ENCODE results near the gene CRABP1. TPM values are rescaled to one million over a fixed set of nuclear protein-coding genes. Genes with fewer than 3 reads are reported as not detected.

The CRABP1 gene
- total RNA-seq, 2 experiments from 2014 or later: not detected

DNA sequence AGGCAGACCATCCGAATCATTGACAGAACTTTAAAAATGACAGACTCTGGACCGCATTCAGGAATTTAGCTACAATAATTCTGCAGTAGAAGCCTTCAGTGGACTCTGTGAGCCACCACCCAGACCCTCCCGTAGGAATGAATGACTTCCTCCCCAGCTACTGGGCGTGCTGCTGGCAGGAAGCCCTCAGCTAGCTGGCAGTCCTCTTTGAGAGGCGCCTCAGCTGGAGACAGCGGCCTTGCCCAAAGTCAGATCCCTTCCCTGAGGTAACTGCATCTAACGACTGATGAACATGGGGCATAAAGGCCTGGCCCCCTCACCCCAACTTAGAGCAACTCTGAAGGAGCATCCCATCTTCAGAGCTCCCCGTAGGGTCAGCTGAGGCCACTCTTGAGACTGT lies 25.8 kb downstream of the CRABP1 start:
- no TSS peak for BruUV-seq (replicated peaks)
- POLR2A ChIA-PET: no interaction called here
- TF ChIP-seq, protein P1, sequence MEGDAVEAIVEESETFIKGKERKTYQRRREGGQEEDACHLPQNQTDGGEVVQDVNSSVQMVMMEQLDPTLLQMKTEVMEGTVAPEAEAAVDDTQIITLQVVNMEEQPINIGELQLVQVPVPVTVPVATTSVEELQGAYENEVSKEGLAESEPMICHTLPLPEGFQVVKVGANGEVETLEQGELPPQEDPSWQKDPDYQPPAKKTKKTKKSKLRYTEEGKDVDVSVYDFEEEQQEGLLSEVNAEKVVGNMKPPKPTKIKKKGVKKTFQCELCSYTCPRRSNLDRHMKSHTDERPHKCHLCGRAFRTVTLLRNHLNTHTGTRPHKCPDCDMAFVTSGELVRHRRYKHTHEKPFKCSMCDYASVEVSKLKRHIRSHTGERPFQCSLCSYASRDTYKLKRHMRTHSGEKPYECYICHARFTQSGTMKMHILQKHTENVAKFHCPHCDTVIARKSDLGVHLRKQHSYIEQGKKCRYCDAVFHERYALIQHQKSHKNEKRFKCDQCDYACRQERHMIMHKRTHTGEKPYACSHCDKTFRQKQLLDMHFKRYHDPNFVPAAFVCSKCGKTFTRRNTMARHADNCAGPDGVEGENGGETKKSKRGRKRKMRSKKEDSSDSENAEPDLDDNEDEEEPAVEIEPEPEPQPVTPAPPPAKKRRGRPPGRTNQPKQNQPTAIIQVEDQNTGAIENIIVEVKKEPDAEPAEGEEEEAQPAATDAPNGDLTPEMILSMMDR (conservative IDR thresholded peaks at IDR 0.05; ENCODE audit: low read length): no peak
- no peak for TF ChIP-seq EZH2phosphoT487 (IDR thresholded peaks at IDR 0.05; ENCODE audit: borderline replicate concordance, low read depth, low read length)
- Histone ChIP-seq H3K9me2 (ENCODE audit: insufficient read depth, low read length) (no peaks in the 10 kb centered on the region), H3K4me1 (ENCODE audit: insufficient read depth, low read length, poor library complexity, severe bottlenecking) (no peaks in the 10 kb centered on the region), H3K4me3 (ENCODE audit: low read depth, low read length, poor library complexity, severe bottlenecking) (no peak overlapping the region), H2AFZ (ENCODE audit: low read length) (no peak overlapping the region), H3K27ac (ENCODE audit: low read depth, low read length, poor library complexity, severe bottlenecking) (no peak overlapping the region), H3K79me2 (ENCODE audit: insufficient read depth, low read depth, low read length) (no peaks in the 10 kb centered on the region), H3K9me3 (ENCODE audit: low read length) (no peaks in the 10 kb centered on the region), H4K20me1 (ENCODE audit: insufficient read depth, low read length) (no peaks in the 10 kb centered on the region), H3K36me3 (ENCODE audit: insufficient read depth, low read length) (no peaks in the 10 kb centered on the region), H3K4me2 (ENCODE audit: low read length) (no peak overlapping the region)
- CTCF ChIA-PET (ENCODE audit: unreplicated experiment): no interaction called here
- DNase-seq (ENCODE audit: low spot score): no peak
- intact Hi-C loops (cut with micrococcal nuclease; ENCODE audit: unreplicated experiment): no loop called here

DNA sequence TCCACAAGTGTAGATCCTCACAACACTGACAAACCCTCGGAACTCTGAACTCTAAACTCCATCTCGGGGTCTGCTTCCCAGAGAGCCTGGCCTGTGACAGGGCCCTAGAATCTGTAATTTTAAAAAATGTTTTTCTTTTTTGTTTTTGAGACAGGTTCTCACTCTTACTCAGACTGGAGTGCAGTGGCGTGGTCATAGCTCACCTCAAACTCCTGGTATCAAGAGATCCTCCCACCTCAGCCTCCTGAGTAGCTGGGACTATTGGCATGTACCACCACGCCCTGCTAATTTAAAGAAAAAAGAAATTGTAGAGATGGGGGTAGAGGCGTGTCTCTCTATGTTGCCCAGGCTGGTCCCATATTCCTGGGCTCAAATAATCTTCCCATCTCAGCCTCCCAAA lies 26.2 kb downstream of the CRABP1 start:
- no peaks in the 10 kb centered on the region for H4K20me1 ChIP-seq (ENCODE audit: insufficient read depth, low read length)
- H3K36me3 ChIP-seq (ENCODE audit: insufficient read depth, low read length): no peaks in the 10 kb centered on the region
- ChIA-PET CTCF (ENCODE audit: unreplicated experiment) (no interaction called here), POLR2A (no interaction called here)
- intact Hi-C loops (cut with micrococcal nuclease; ENCODE audit: unreplicated experiment): no loop called here
- H3K4me2 ChIP-seq (ENCODE audit: low read length): no peak overlapping the region
- no peaks in the 10 kb centered on the region for H3K9me2 ChIP-seq (ENCODE audit: insufficient read depth, low read length)
- no peak overlapping the region for H3K4me3 ChIP-seq (ENCODE audit: low read depth, low read length, poor library complexity, severe bottlenecking)
- H3K9me3 ChIP-seq (ENCODE audit: low read length): no peaks in the 10 kb centered on the region
- no peaks in the 10 kb centered on the region for H3K4me1 ChIP-seq (ENCODE audit: insufficient read depth, low read length, poor library complexity, severe bottlenecking)
- TF ChIP-seq, protein P1 (conservative IDR thresholded peaks at IDR 0.05; ENCODE audit: low read length): no peak
- no peak for TF ChIP-seq EZH2phosphoT487 (IDR thresholded peaks at IDR 0.05; ENCODE audit: borderline replicate concordance, low read depth, low read length)
- H3K79me2 ChIP-seq (ENCODE audit: insufficient read depth, low read depth, low read length): no peaks in the 10 kb centered on the region
- DNase-seq (ENCODE audit: low spot score): no peak
- H2AFZ ChIP-seq (ENCODE audit: low read length): no peak overlapping the region
- BruUV-seq (replicated peaks): no TSS peak
- no peak overlapping the region for H3K27ac ChIP-seq (ENCODE audit: low read depth, low read length, poor library complexity, severe bottlenecking)

DNA sequence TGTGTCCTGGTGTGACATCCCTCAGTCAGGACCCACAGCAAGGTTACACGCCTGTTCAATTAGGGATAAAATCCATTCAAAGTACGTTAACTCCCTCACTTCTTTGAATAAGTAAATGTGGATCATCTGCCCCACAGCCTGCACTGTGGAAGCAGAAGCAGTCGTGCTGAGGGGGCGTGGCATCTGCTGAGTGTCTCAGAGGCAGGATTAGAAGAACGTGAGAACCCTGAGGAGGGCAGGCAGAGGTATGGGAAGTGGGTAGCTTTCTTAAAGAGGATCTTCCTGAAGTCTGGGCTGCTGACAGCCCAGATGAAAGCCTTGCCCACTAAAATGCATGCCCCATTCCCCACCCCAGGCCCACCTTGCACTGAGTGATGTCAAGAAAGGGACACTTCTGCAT lies 28.5 kb downstream of the CRABP1 start:
- Histone ChIP-seq H3K27ac (ENCODE audit: low read depth, low read length, poor library complexity, severe bottlenecking) (no peak overlapping the region), H3K79me2 (ENCODE audit: insufficient read depth, low read depth, low read length) (no peaks in the 10 kb centered on the region), H3K9me3 (ENCODE audit: low read length) (no peaks in the 10 kb centered on the region), H3K4me3 (ENCODE audit: low read depth, low read length, poor library complexity, severe bottlenecking) (no peak overlapping the region), H3K9me2 (ENCODE audit: insufficient read depth, low read length) (no peaks in the 10 kb centered on the region), H3K4me2 (ENCODE audit: low read length) (no peak overlapping the region), H3K4me1 (ENCODE audit: insufficient read depth, low read length, poor library complexity, severe bottlenecking) (no peaks in the 10 kb centered on the region), H3K36me3 (ENCODE audit: insufficient read depth, low read length) (no peaks in the 10 kb centered on the region), H4K20me1 (ENCODE audit: insufficient read depth, low read length) (no peaks in the 10 kb centered on the region), H2AFZ (ENCODE audit: low read length) (no peak overlapping the region)
- CTCF ChIA-PET (ENCODE audit: unreplicated experiment): no interaction called here
- TF ChIP-seq, protein P1 (conservative IDR thresholded peaks at IDR 0.05; ENCODE audit: low read length): no peak
- TF ChIP-seq EZH2phosphoT487 (IDR thresholded peaks at IDR 0.05; ENCODE audit: borderline replicate concordance, low read depth, low read length): no peak
- POLR2A ChIA-PET: no interaction called here
- intact Hi-C loops (cut with micrococcal nuclease; ENCODE audit: unreplicated experiment): no loop called here
- DNase-seq (ENCODE audit: low spot score): no peak
- no TSS peak for BruUV-seq (replicated peaks)

Measured in OCI-LY7 (cell line).